ENCODE data around the gene ARMH1.

Gene ARMH1

GRCh38 chr1:44719318-44719717 is 44.8 kb downstream of the ARMH1 start:
- in situ Hi-C loops (cut with MboI; ENCODE audit: low pct_unique_long_range_greater_than_20kb, low sequenced_read_pairs, unreplicated experiment), result no loop called here
- no peak for TF ChIP-seq CTCF (IDR thresholded peaks at IDR 0.05; ENCODE audit: extremely low read depth, insufficient read depth, missing control alignments)
- DNase-seq (ENCODE audit: low spot score), result no peak

- in situ Hi-C loops (cut with MboI; ENCODE audit: low pct_unique_long_range_greater_than_20kb, low sequenced_read_pairs, unreplicated experiment), result no loop called here
Measured at GRCh38 chr1:44720281-44720680, 45.8 kb downstream of the ARMH1 start.

GRCh38 chr1:44721485-44722361 is 47.2 kb downstream of the ARMH1 start:
- no peak for TF ChIP-seq CTCF (IDR thresholded peaks at IDR 0.05; ENCODE audit: extremely low read depth, insufficient read depth, missing control alignments)
- peak; percentile 86 for DNase-seq (ENCODE audit: low spot score)
- in situ Hi-C loops (cut with MboI; ENCODE audit: low pct_unique_long_range_greater_than_20kb, low sequenced_read_pairs, unreplicated experiment), result no loop called here

More at GRCh38 chr1:44720281-44720680, 45.8 kb downstream of the ARMH1 start:
- TF ChIP-seq CTCF (IDR thresholded peaks at IDR 0.05; ENCODE audit: extremely low read depth, insufficient read depth, missing control alignments), result no peak
- DNase-seq (ENCODE audit: low spot score), result no peak

- no peak for TF ChIP-seq CTCF (IDR thresholded peaks at IDR 0.05; ENCODE audit: extremely low read depth, insufficient read depth, missing control alignments)
- in situ Hi-C loops (cut with MboI; ENCODE audit: low pct_unique_long_range_greater_than_20kb, low sequenced_read_pairs, unreplicated experiment), result no loop called here
- no peak for DNase-seq (ENCODE audit: low spot score)
Measured at GRCh38 chr1:44723064-44723463, 48.5 kb downstream of the ARMH1 start.

GRCh38 chr1:44723496-44724295 is 49.2 kb downstream of the ARMH1 start:
- no peak for TF ChIP-seq CTCF (IDR thresholded peaks at IDR 0.05; ENCODE audit: extremely low read depth, insufficient read depth, missing control alignments)
- in situ Hi-C loops (cut with MboI; ENCODE audit: low pct_unique_long_range_greater_than_20kb, low sequenced_read_pairs, unreplicated experiment), result no loop called here
- peak; percentile 67 for DNase-seq (ENCODE audit: low spot score)

GRCh38 chr1:44724296-44724954 is 49.9 kb downstream of the ARMH1 start:
- TF ChIP-seq CTCF (IDR thresholded peaks at IDR 0.05; ENCODE audit: extremely low read depth, insufficient read depth, missing control alignments), result no peak
- DNase-seq (ENCODE audit: low spot score), result no peak
- in situ Hi-C loops (cut with MboI; ENCODE audit: low pct_unique_long_range_greater_than_20kb, low sequenced_read_pairs, unreplicated experiment), result no loop called here

All from GM13977 (cell line).